Activated CD8-positive, alpha-beta memory T cell treated with anti-CD3 and anti-CD28 coated beads, Interleukin-2, amount 50 U/mL, for 24 hours (primary cell): ENCODE measurements around the gene VASH2.
"Not testable (repeated sequence)": the region's sequence is repeated elsewhere in the genome, so short reads cannot be mapped to it uniquely, and the experiment has no call there.

Experiments
- DNase-seq: peaks from one replicate; pipeline ENCODE4 v3.0.0-alpha.2; 2020; ENCODE audit errors: extremely low read depth

VASH2 gene

DNA sequence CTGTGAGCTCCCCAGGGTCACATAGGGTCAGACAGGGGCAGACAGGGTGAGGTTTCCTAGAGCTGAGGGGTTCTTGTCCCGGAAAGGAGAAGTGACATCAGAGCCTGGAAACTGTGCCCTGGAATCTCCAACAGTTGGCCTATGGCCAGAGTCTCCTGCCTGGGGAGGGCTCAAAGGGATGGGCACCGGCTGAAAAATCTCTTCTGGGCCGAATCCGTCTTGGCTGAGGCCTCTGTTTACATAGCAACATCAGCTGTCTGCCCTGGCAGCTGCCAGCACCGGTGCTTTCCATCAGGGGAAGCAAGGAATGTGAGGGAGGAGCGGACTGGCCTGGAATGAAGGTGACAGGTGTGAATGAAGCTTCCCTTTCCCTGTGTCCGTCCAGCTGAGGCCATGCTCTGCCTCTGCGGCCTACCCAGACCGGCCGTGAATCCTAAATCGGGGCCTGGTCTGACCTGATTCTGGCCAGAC is 30.7 kb downstream of the VASH2 start:
- DNase-seq: no peak

DNA sequence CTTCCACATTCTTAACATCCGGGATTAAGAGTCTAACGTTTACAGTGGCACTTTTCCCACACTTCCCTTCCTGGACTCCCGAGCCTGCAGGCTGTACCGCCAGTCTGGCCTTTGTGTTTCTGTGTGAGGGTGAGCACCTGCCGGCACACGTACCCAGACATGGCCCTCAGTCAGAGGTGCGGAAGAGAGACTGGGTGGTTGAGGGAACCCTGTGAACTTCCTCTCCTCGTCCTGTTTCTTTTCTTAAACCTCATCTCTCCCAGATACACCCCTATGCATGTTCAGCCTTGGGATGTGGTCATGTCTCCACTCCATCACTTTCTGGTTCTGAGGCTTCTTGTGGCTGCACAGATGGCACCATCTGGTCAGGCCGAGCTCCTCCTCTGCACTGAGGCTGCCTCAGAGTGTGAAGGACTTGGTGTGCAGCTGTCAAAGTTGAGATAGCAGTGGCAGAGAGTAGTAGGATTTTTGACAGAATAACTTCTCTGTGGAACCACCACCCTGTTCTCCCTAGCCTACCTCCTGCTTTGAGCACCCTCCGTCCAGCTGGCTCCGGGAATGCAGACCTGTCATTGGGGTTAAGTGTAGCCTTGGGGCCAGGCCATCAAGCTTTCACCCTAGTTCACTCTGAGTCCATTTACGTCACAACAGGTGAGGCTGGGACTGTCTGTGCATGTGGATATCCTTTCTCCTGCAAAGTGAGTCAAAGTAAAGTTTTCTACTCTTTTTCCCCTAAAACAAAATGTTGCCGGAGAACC is 31.4 kb downstream of the VASH2 start:
- no peak for DNase-seq

DNA sequence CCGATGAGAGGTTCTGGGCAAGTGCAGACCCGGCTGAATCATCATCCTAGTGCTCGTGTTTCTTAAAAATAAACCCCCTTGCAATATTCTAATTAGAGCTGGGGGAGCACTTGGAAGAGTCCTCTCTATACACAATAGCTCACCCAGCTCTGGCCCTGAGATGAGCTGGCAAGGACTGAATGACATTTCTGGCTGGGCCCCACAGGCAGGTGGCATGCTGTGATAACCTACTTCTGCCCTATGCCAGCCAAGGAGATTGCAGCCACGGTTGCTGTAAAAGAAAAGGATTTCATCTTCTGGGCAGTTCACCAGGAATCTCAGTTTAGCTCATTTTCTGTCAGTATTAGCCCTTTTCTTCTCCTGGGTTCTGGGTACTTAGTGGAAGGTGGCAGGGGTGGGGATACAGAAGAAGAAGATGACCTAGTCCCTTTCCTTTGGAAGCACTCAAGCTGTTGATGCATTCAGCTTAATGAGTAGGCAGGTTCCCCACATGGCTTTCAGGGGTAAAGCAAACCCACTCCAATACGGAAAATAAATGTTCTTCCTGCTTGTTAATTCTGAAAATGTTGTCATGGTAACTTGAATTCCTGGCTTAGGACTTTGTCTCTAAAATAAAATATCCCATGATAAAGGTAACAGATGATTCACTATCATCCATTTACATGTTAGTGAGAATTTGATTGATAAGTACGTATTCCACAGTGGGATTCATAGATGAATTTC is 32.2 kb downstream of the VASH2 start:
- no peak for DNase-seq

DNA sequence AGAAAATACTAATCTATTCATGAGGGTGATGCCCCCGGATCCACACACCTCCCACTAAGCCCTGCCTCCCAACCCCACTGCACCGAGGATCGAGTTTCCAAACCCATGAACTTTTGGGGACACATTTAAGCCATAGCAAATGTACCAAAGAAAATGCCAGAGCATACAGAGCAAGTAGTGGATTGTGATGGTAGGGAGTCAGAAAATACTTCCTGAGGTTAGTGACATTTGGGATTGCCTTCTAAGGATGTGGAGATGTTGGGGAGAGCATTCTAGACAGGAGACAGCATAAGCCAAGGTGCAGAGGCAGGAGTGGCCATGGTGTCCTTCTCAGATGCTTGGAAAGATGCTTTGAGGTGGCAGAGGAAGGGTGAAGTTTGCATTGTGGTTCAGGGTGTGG is 33.1 kb downstream of the VASH2 start:
- DNase-seq: no peak

DNA sequence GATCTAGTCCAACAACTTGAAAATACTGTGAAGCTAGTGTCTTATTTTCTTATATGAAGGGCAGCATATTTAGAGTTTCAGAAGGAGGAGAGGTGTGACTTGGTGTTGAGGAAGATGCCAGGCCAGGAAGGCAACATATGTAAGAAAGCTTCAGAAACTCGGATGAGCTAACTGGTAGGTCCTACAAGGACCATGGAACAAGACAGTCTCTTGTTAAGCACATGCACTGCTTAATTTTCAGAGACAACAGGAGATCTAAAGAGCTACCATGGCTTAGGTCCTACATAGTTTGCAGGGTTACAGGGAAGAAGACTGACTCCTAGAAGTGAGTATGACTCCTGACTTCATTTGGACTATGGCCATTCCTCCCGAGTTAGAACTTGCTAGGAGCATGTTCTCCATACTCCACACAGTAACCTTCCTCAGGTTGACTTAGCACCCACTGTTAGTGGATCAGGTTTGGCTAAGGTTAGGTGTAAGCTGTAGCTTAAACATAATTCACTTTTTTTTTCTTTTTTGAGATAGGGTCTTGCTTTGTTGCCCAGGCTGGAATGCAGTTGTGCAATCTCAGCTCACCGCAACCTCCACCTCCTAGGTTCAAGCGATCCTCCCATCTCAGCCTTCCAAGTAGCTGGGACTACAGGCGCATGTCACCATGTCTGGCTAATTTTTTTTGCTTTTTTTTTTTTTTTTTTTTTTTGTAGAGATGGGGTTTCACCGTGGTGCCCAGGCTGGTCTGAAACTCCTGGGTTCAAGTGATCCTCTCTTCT is 34.4 kb downstream of the VASH2 start:
- DNase-seq: no peak

DNA sequence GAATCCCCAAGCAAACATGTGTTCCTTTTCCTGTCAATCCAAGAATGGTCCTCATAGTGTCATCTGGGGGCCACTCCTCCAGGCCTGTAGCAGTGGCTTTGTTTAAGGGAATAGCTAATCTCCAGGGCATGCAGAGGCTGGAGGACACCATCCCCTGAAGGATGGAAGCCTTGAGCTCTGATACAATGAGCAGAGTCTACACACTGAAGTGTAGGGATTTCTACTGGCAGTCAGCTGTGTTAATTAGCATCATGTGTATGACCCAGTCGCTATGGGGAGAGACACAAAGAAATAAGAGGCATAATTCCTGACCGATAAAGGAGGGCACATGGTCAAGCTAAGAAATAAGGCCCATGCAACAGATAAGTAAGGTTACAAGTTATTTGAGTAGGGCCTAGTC is 36.2 kb downstream of the VASH2 start:
- no peak for DNase-seq

DNA sequence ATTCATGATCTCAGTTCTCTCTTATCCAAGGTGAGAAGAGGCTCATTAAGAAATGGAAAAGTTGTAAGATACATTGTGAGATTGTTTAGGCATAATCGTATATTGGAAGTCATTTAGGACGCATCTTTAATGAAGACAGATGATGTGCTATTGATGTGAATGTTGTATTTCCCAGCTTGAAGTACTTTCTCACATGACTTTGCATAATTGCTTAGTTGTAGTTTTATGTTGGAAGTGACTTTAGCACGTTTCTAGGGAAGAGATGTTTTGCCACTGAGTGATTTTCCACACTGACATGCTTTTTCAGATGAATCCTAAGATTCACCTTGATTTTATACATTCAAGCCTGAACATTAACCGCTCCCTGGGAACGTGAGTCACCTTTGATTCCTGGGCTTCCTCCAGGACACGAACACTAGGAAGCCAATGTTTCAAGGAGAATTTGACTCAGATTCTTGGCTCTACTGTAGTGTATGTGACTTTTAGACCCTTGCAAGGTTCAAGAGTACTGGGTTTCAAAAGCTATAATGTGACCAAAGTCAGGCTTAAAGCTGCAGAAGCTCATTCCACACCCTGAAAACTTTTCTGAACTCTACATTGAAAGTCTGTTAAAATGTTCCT is 37.5 kb downstream of the VASH2 start:
- DNase-seq: no peak

DNA sequence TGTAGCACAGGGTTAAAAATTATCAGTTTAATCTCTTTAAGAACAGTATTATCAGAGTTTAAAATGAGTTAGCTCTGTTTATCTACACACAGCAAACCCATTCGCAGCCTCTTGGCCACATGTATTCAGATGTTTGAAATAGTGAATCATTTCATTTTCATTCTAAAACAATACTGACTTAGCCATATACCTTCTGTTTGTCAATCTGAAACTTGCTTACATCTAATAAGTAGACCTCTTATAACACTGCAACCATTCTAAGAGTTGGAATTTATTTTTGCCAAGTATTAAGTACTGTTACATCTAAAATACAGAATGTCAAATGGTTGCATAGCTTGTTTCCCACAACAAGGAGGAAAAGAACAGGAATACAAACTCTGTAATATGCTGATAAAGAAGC is 39.9 kb downstream of the VASH2 start:
- DNase-seq: no peak

DNA sequence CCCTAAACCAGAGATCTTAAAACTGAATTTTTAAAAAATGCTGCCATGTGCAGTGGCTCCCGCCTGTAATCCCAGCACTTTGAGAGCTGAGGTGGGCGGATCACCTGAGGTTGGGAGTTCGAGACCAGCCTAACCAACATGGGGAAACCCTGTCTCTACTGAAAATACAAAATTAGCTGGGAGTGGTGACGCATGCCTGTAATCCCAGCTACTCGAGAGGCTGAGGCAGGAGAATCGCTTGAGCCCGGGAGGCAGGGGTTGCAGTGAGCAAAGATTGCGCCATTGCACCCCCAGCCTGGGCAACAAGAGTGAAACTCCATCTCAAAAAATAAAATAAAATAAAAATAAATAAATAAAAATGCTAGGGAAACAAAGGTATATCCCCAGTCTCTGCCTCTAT is 43.6 kb downstream of the VASH2 start:
- not testable (repeated sequence) for DNase-seq

DNA sequence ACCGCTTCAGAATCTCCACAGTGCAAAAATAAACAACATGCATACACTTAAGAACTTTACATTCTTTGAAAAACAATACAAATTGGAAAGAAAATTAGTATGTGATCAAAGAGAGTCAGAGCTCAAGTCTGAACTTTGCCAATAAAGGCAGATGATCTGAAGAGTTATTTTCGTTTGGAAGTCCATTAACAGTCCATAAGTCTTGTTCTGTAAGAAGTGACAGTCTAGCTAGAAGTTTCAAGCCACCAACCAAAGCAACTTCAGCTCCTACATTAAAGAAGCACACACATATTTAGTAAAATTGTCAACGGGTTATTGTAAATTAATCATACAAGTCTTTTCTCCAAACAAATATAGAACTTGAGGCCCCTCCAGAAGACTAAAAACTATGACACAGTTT is 44.6 kb downstream of the VASH2 start:
- no peak for DNase-seq

DNA sequence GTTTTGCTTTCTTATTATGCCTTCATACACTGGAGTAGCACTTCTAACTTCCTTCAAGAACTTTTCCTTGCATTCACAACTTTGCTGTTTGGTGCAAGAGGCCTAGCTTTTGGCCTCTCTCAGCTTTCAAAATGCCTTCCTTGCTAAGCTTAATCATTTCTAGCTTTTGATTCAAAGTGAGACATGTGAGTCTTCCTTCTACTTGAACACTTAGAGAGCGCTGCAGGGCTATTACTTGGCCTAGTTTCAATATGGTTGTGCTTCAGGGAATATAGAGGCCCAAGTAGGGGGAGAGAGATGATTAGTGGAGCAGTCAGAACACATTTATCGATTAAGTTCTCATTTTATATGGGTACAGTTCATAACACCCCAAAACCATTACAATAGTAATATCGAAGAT is 52.9 kb downstream of the VASH2 start:
- DNase-seq: no peak

DNA sequence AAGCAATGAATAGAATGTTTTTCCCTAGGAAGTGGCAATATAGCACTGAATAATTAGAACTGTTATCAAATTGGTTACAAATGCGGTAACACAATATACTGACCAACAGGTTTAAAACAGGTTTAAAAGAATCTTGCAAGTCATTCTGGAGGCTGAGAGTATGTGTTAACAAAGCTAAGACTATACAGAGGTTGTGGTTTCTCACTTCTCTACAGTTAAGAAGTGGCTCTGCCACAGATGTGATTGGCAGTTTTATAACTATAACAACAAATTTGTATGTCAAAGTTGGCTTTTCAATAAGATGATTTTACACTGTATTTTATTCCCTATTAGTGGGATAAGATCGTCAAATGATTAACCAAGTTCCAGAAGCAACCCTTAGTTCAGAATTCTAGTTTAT is 58.2 kb downstream of the VASH2 start:
- no peak for DNase-seq

DNA sequence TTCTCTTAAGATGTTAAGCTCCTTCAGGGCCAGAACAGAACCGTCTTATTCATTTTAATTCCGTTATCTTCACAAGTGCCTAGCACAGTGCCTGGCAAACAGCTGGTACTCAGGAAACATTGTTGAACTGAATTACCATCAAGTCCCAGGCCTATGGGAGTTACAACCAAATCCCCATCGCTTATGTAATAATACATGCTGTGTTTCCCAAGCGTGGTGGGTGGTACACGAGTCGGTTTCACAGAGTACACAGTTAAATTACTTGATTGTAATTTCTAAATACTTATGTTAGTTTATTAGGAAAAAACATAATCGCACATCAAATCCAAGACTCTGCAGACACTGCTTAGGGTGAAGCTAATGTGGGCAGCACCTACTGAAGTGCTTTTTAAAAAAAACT is 64.3 kb downstream of the VASH2 start:
- no peak for DNase-seq

DNA sequence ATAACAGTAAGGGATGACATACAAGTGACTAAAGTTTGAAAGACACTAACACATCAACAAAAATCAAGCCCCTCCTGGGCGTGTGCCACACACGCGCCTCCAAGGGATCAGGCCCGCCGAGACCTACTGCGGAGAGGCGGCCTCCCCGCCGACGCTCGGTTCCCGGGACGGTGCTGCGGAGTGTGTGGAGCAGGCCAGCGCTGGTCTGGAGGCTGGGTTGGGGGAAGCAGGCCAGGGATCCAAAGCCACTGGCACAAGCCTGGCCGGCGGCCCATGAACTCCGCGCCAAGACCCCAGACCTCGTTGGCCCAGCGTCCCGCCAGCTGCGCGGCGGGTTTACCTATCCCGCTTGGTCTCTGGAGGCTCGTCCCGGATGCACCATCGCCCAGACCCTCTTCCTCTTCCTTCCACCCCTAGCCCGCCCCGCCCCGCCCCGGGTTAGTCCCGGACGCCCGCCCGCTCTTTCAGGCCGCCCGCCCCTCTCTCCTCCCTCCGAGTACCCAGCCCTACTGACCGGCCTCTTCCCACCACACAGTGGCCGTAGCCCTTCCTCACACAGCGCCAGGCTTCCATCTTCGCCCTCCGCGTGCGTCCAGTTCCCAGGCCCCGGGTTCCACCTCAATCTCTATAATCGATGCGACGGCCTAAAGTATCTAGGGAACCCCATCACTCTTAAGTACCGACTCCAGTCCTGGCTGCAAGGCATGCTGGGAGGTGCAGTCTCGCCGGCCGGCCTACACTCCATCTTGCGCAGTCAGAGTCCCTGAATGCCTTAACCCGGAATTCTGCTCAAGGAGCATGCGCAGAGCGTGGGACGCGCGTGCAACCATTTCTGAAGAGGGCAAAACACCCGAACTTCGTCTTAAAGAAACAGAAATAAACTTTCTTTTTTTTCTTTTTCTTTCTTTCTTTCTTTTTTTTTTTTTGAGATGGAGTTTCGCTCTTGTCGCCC is 65.0 kb downstream of the VASH2 start, which contains the start of gene ANGEL2:
Gene ANGEL2 (minus strand): TSS at position 769 of the 952 bp plus-strand sequence. CDS start 196 bp downstream, at position 573.
- peak; percentile 89 for DNase-seq

DNA sequence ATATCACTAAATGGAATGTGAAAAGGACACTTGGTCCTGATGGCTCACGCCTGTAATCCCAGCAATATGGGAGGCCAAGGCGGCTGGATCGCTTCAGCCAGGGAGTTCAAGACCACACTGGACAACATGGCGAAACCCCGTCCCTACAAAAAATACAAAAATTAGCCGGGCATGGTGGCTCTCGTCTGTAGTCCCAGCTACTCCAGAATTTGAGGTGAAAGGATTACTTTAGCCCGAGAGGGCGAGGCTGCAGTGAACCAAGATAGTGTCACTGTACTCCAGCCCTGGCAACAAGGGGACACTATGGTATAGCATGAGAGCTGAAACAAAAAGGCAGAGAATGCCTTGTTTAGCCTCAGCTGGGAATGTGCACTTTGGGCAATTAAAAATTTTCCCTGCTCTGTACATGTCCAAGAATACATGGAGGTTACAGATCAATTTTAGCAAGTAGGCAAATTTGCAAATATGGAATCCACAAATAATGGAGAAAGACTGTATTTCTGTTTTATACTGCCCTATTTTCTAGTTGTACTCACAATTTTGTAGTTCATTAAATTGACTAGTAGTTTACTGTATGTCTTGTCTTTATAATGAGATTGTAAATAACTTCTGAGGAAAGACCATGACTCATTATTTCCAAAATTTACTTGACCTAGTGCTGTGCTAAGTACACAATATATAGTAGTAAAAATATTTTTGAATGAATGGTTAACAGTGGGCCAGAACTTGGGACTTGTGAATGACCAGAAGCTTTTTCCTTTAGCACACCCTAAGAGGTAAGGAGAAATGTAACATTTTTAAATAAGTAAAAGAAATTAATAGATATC is 67.3 kb downstream of the VASH2 start:
- DNase-seq: no peak

DNA sequence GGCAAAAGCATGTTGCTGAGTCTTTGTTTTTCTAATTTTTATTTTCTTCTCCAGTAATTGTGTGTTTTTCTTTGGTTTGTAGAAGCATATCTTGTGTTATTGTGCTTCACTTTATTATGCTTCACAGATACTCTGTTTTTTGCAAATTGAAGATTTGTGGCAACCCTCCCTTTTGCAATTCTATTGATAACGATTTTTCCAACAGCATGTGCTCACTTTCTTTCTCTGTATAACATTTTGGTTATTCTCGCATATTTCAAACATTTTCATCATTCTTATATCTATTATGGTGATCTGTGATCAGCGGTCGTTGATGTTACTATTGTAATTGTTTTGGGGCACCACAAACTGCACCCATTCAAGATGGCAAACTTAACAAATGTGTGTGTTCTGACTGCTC is 69.1 kb downstream of the VASH2 start:
- no peak for DNase-seq

DNA sequence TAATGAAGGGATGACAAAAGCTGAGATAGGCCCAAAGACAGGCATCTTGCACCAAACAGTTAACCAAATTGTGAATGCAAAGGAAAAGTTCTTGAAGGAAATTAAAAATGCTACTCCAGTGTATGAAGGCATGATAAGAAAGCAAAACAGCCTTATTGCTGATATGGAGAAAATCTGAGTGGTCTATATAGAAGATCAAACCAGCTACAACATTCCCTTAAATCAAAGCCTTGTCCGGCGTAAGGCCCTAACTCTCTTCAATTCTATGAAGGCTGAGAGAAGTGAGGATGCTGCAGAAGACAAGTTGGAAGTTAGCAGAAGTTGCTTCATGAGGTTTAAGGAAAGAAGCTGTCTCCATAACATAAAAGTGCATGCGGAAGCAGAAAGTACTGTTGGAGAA is 69.7 kb downstream of the VASH2 start:
- no peak for DNase-seq

DNA sequence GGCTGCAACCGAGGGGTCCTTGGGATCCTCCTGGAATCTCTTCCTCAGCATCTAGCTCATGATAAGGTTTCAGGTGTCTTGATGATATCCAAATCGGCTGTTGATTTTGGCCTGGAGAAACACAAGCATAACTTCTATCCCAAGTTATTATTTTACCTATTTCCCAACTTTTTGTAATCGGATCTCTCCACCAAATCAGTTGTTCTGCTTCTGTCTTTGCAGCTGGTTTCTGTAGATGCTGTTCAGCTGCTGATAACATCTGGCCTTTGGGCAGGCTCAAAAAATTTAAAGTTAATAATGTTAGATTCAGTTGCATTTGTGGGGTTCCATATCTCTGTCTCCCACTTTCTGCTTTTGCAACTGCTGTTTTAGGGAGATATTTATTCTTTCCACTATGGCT is 76.7 kb downstream of the VASH2 start:
- not testable (repeated sequence) for DNase-seq

DNA sequence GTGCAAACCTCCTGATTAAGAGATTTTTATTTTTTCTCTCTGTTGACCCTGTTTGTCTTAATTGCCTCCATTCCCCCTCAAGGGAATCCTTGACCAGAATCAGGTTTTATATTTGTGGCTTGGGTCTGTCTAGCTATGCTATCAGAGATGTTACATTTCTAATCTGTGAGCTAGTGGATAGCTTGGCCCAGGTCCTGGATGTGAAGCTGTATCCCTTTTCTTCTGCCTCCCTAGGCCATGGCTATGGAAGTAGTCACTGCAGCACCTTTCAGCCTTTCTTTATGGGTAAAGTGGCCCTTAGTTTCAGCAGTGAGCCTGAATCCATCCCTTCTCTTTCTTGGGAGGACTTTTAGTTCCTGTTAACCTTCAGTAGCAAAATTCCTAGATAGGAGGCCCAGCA is 82.3 kb downstream of the VASH2 start:
- no peak for DNase-seq

DNA sequence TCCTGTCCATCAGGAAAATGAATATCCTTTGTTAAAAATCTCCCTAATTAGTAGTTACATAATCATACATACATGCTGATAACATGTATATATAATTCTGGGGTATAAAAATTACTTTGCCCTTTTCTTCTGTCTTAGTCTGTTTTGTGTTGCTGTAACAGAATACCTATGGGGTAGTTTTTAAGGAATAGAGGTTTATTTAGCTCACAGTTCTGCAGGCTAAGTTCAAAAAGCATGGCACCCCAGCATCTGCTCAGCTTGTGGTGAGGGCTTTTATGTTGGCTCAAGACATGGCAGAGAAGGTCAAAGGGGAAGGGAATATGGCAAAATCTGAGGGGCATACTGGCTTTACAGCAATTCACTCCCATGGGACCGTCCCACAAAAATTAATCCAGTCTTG is 84.4 kb downstream of the VASH2 start:
- DNase-seq: no peak
